ENCODE measurements around the gene REG1A.

Gene REG1A

GRCh38 chr2:79125721-79125985 lies 5.4 kb downstream of the REG1A start:
- DNase-seq (ENCODE audit: low spot score) = no peak

GRCh38 chr2:79128406-79128805 lies 8.1 kb downstream of the REG1A start:
- no peak for DNase-seq (ENCODE audit: low spot score)

GRCh38 chr2:79129260-79129659 lies 9.0 kb downstream of the REG1A start:
- no peak for DNase-seq (ENCODE audit: low spot score)

- no peak for DNase-seq (ENCODE audit: low spot score)
These were observed 9.5 kb downstream of the REG1A start for GRCh38 chr2:79129804-79130203.

GRCh38 chr2:79131687-79132086 lies 11.4 kb downstream of the REG1A start:
- no peak for DNase-seq (ENCODE audit: low spot score)

GRCh38 chr2:79138385-79138784 lies 18.1 kb downstream of the REG1A start:
- DNase-seq (ENCODE audit: low spot score) = no peak

- DNase-seq (ENCODE audit: low spot score) = no peak
These were observed 19.1 kb downstream of the REG1A start for GRCh38 chr2:79139423-79139822.

GRCh38 chr2:79155826-79156476 lies 35.7 kb downstream of the REG1A start:
- no peak for DNase-seq (ENCODE audit: low spot score)

GRCh38 chr2:79159030-79159429 lies 38.7 kb downstream of the REG1A start:
- DNase-seq (ENCODE audit: low spot score) = no peak

- no peak for DNase-seq (ENCODE audit: low spot score)
These were observed 39.4 kb downstream of the REG1A start, which contains the start of gene REG3A for GRCh38 chr2:79159653-79160052. Gene REG3A, minus strand, starts transcription at chr2:79159753. Its CDS starts 348 bp downstream, at chr2:79159405.

- DNase-seq (ENCODE audit: low spot score) = no peak
These were observed 41.8 kb downstream of the REG1A start for GRCh38 chr2:79162132-79162531.

- no peak for DNase-seq (ENCODE audit: low spot score)
These were observed 42.5 kb downstream of the REG1A start for GRCh38 chr2:79162801-79163200.

- no peak for DNase-seq (ENCODE audit: low spot score)
These were observed 51.2 kb downstream of the REG1A start for GRCh38 chr2:79171348-79171958.
